T-helper 17 cell (primary cell): ENCODE data around the gene OR2C1. TPM values are rescaled to one million over a fixed set of nuclear protein-coding genes. Genes with fewer than 3 reads are reported as not detected.

Experiments used
- total RNA-seq, 4 donors: library from RNA in 2 of 4; stranded (reverse) in 2 of 4; gene quantifications; one replicate each; pipeline ENCODE4 v1.2.3 and lab custom pipeline; 2022 to 2026

OR2C1 gene
- total RNA-seq, 2 donors from 2014 or later, result not detected

Other genes with a start within 250 kb of the OR2C1 start
- not detected for gene ZNF205, start 243.3 kb upstream of the OR2C1 start, total RNA-seq
- gene ZNF213, start 220.9 kb upstream of the OR2C1 start, total RNA-seq, result 1 to 10 TPM; 3.1 to 3.4 TPM
- not detected for gene OR1F1, start 167.7 kb upstream of the OR2C1 start, total RNA-seq
- gene ZNF200, start 120.7 kb upstream of the OR2C1 start, total RNA-seq, result 1 to 10 TPM; 3.2 to 4.8 TPM
- 1 to 10 TPM in 1 of 2 donors, under 1 TPM in 1; 0.81 to 2.2 TPM for gene MEFV, start 99.3 kb upstream of the OR2C1 start, total RNA-seq
- 10 to 100 TPM; 21.2 to 26.4 TPM for gene ZNF263, start 72.4 kb upstream of the OR2C1 start, total RNA-seq
- gene TIGD7, start 50.5 kb upstream of the OR2C1 start, total RNA-seq, result 1 to 10 TPM; 1.9 TPM
- 10 to 100 TPM; 26.3 to 28.1 TPM for gene ZNF75A, start 50.4 kb upstream of the OR2C1 start, total RNA-seq
- 1 to 10 TPM; 5.9 to 6.3 TPM for gene ZSCAN32, start 45.1 kb downstream of the OR2C1 start, total RNA-seq
- 1 to 10 TPM; 4.4 to 5.4 TPM for gene ZNF174, start 45.3 kb downstream of the OR2C1 start, total RNA-seq
- gene ZNF597, start 87.6 kb downstream of the OR2C1 start, total RNA-seq, result 1 to 10 TPM; 3.0 to 3.2 TPM
- gene NAA60, start 87.8 kb downstream of the OR2C1 start, total RNA-seq, result 10 to 100 TPM; 34.8 to 44.5 TPM
- gene C16orf90, start 139.6 kb downstream of the OR2C1 start, total RNA-seq, result not detected
- gene CLUAP1, start 145.1 kb downstream of the OR2C1 start, total RNA-seq, result 10 to 100 TPM; 10.7 to 19.0 TPM
- gene NLRC3, start 221.5 kb downstream of the OR2C1 start, total RNA-seq, result 10 to 100 TPM; 71.7 to 76.7 TPM